RCC 7860 (cell line): ENCODE measurements around the gene KRTAP21-3.

Source experiments
- DNase-seq: peaks from one replicate; pipeline ENCODE4 v3.0.0-alpha.2; 2015; ENCODE audit warnings: low spot score
- FAIRE-seq: peaks from 2 replicates; lab custom pipeline; 2012; peaks lifted over from hg19 to GRCh38; lab: Jason Lieb, UNC

Gene KRTAP21-3

DNA sequence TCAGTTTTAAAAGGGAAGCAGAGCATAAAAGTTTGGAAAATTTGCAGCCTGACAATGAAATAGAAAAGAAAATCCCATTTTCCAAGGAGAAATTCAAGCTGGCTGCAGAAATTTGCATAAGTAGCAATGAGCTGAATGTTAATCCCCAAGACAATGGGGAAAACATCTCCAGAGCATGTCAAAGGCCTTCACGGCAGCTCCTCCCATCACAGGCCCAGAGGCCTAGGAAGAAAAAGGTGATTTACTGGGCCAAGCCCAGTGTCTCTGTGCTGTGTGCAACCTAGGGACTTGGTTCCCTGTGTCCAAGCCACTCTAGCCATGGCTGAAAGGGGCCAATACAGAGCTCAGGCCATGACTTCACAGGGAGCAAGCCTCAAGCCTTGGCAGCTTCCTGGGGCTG is 49.8 kb downstream of the KRTAP21-3 start:
- FAIRE-seq (no peak), DNase-seq (no peak)
